ENCODE data around the gene MUC5B.
"Not testable (repeated sequence)": the region's sequence is repeated elsewhere in the genome, so short reads cannot be mapped to it uniquely, and the experiment has no call there.

Gene MUC5B

GRCh38 chr11:1202776-1203504 lies 19.9 kb upstream of the MUC5B start:
- peak; percentile 88 for DNase-seq

- no peak for DNase-seq
Measured at GRCh38 chr11:1203505-1204271, 19.2 kb upstream of the MUC5B start.

GRCh38 chr11:1204381-1205101 lies 18.3 kb upstream of the MUC5B start:
- no peak for DNase-seq

- DNase-seq: no peak
Measured at GRCh38 chr11:1205121-1205986, 17.5 kb upstream of the MUC5B start.

GRCh38 chr11:1205987-1206331 lies 16.9 kb upstream of the MUC5B start:
- no peak for DNase-seq

- no peak for DNase-seq
Measured at GRCh38 chr11:1206391-1207271, 16.2 kb upstream of the MUC5B start.

GRCh38 chr11:1207401-1208143 lies 15.3 kb upstream of the MUC5B start:
- DNase-seq: no peak

GRCh38 chr11:1208144-1208393 lies 14.8 kb upstream of the MUC5B start:
- DNase-seq: no peak

GRCh38 chr11:1208394-1209261 lies 14.2 kb upstream of the MUC5B start:
- DNase-seq: no peak

GRCh38 chr11:1209371-1210057 lies 13.4 kb upstream of the MUC5B start:
- no peak for DNase-seq

GRCh38 chr11:1211838-1212237 lies 11.0 kb upstream of the MUC5B start:
- no peak for DNase-seq

GRCh38 chr11:1215826-1216225 lies 7.0 kb upstream of the MUC5B start:
- not testable (repeated sequence) for DNase-seq

GRCh38 chr11:1217151-1217550 lies 5.7 kb upstream of the MUC5B start:
- DNase-seq: no peak

- DNase-seq: no peak
Measured at GRCh38 chr11:1218256-1218787, 4.5 kb upstream of the MUC5B start.

GRCh38 chr11:1218788-1219445 lies 3.9 kb upstream of the MUC5B start:
- no peak for DNase-seq

GRCh38 chr11:1219446-1219833 lies 3.4 kb upstream of the MUC5B start:
- no peak for DNase-seq

GRCh38 chr11:1219834-1220815 lies 2.7 kb upstream of the MUC5B start:
- no peak for DNase-seq

All from activated CD8-positive, alpha-beta memory T cell treated with anti-CD3 and anti-CD28 coated beads, Interleukin-2, amount 50 U/mL, for 48 hours (primary cell).